ENCODE data around the gene PPP6R2.

Gene PPP6R2

GRCh38 chr22:50435291-50436014 lies 92.3 kb downstream of the PPP6R2 start:
- no peak for DNase-seq

DNA sequence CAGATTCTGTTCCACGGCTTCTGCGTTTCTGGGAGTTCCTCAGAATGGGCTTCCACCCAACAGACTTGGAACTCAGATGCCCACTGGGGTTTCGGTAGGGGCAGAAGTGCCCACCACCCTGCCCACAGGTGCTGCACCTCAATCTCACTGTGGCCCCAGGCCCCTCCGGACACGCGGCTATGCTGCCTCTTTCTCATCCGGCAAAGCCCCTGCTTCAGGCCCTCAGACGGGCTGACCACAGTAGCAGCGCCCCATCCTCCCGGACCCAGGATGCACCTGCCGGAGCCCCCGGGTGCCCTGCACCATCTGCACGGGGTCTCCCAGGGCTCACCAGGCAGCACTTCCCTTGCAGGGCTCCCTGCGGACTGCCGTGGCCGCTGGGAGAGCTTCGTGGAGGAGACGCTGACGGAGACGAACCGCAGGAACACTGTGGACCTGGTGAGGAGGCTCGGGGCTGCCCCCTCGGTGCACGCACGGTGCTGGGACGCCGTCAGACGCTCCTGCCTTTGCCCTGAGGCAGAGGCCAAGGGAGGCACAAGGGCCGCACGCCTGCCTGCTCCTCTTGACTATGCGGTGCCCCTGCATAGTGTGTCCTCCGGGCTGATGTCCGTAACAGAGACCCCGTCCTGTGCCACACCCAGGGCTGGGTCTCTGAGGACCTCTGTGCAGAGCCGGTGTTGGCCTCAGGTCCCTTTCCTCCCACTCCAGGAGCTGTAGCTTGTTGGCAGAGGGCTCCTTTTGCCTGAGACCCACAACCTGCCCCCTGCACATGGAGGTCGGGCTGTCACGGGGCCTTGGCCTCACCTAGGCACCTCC lies 93.1 kb downstream of the PPP6R2 start:
- DNase-seq = no peak

GRCh38 chr22:50436841-50437341 lies 93.8 kb downstream of the PPP6R2 start:
- DNase-seq = no peak

GRCh38 chr22:50437511-50438304 lies 94.6 kb downstream of the PPP6R2 start:
- DNase-seq = no peak

DNA sequence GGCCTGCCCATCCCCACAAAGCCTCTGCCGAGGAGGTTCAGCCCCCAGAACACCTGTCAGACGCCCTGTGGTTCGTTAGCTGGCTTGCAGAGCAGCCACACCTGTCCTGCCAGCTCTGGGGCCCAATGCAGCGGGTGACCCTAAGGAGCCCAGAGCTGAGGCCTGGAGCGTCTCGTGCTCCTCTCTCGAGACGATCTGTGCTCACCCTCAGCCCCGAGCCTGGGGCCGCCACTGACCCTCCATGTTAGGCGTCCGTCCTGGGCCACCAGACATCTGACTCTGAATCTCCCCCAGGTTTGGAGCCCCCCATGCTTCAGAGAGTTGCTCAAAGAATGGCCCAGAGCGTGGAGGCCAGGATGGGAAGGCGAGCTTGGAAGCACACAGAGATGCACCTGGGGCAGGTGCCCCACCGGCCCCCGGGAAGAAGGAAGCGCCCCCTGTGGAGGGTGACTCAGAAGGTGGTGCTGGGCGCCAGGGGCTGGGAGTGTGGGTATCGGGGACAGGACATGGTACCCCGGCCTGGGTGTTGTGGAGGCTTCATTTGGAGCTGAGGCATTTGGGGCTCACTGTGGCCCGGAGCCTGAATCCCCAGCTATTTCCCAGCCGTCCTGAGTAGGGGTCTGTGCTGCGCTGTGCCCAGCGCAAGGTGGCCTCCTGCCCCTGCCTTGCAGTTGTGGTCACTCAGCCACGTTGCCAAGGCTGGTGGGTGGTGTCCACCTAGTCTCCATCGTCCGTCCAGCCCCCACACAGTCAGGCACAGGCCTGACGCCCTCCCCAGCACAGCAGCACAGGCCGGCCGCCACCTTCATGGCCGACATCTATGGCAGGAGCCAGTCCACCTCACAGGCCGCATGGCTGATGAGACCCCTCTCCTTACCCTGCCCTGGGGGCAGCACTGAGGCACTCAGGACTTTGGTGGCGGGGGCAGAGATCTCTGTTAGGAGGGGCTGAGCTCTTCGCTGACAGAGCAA lies 95.5 kb downstream of the PPP6R2 start:
- no peak for DNase-seq

DNA sequence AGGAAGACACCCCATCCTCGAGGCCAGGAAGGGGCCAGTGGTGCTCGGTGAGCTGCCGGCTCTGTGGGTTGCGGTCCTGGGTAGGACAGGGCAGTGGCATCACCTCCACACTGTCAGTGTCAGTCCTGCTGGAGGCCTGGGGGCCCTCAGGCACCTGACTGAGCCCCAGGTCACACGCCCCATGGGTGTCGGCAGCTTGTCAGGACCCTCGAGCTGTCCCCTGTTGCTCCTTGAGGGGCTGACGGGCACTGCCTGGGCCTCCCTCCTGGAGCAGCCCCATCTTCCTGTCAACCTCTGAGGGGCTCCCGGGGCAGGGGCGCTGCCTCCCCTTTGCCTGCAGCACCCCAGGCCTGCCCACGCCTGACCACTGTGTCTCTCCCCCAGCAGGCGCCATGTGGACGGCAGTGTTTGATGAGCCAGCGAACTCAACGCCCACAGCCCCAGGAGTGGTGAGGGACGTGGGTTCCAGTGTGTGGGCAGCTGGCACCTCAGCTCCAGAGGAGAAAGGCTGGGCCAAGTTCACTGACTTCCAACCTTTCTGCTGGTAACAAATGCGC lies 96.3 kb downstream of the PPP6R2 start:
- no peak for DNase-seq

DNA sequence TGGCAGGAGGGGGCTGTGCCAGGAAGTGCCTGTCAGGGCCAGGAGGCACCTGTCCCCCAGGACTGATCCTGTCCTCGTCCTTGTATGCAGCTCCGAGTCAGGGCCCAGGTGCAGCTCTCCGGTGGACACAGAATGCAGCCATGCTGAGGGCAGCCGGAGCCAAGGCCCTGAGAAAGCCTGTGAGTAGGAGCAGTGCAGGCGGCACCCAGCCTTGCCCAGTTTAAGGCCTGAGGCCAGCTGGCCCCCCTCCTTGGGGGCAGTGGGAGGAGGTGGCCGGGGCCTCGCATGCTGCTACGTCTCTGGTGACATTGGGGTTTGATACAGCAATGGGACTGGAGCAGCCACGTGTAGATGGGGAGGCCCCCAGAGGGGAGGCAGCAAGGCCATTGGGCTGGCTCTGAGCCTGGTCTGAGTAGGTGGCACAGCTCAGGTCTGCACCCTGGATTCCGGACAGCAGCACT lies 96.8 kb downstream of the PPP6R2 start:
- DNase-seq = no peak

DNA sequence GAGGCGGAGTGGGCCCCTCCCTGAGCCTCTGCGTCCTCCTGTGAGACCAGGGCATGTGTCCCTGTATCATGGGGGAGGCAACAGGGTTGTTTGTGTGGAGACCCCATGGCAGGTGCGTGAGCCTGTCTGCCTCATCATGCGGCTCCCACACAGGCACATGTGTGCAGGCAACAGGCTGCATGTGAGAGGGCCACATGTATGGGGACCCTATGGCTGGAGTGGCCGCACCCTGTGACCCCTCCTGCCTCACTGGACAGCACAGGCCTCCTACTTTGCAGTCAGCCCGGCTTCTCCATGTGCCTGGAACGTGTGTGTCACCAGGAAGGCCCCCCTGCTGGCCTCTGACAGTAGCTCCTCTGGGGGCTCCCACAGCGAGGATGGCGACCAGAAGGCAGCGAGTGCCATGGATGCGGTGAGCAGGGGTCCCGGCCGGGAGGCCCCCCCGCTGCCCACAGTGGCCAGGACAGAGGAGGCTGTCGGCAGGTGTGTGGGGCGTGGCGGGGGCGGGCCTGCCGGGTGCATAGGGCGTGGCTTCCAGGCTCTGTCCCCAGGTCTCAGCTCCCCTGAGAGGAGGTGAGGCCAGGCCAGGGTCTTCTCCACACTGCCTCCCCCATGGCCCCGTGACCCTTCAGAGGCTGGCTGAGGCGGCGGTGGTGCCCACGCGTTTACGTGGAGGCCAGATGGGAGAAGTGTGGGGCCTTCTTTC lies 97.6 kb downstream of the PPP6R2 start:
- DNase-seq = no peak

GRCh38 chr22:50441428-50441993 lies 98.4 kb downstream of the PPP6R2 start:
- DNase-seq = no peak

GRCh38 chr22:50443197-50443596 lies 100.1 kb downstream of the PPP6R2 start:
- no peak for DNase-seq

DNA sequence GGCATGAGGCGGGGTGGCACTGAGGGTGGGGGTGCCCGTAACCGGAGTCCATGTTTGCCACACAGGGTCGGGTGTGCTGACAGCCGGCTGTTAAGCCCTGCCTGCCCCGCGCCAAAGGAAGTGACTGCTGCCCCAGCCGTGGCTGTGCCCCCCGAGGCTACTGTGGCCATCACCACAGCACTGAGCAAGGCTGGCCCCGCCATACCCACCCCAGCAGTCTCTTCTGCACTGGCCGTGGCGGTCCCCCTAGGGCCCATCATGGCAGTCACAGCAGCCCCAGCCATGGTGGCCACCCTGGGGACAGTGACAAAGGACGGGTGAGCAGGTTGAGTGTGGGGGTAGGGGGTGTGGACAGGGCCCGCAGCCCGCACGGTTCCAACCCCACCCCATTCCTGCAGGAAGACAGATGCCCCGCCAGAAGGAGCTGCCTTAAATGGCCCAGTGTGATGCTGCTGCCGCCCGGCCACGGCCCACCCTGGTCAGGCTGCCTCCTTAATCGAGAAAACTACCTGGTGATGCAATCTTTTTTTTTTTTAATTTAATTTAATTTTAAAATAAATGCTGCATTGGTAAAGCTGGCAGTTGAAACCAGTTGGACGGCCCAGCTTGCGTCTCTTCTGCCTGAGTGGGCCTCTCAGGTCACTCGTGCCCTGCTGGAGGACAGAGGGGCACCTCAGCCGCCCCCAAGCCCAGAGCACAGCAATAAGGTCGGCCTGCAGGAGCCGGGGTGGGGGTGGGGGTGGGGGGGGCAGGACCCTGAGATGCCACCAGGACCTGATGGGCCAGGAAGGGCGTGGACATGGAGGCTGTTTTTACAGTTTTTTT lies 100.9 kb downstream of the PPP6R2 start:
- DNase-seq = no peak

DNA sequence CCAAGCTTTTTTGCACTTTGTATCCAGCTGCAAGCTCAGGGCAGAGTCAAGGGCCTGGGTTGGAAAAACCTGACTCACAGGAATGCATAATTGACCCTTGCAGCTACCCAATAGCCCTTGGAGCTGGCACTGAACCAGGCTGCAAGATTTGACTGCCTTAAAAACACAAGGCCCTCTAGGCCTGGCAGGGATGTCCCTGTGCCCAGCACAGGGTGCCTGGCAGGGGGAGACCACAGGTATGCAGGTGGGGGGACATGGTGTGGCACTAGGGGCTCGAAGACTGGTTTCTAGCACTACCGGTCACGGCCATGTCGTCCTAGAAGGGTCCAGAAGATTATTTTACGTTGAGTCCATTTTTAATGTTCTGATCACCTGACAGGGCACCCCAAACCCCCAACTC lies 101.5 kb downstream of the PPP6R2 start:
- DNase-seq = no peak

- DNase-seq = no peak
Observed at GRCh38 chr22:50445071-50445879, 102.1 kb downstream of the PPP6R2 start.

DNA sequence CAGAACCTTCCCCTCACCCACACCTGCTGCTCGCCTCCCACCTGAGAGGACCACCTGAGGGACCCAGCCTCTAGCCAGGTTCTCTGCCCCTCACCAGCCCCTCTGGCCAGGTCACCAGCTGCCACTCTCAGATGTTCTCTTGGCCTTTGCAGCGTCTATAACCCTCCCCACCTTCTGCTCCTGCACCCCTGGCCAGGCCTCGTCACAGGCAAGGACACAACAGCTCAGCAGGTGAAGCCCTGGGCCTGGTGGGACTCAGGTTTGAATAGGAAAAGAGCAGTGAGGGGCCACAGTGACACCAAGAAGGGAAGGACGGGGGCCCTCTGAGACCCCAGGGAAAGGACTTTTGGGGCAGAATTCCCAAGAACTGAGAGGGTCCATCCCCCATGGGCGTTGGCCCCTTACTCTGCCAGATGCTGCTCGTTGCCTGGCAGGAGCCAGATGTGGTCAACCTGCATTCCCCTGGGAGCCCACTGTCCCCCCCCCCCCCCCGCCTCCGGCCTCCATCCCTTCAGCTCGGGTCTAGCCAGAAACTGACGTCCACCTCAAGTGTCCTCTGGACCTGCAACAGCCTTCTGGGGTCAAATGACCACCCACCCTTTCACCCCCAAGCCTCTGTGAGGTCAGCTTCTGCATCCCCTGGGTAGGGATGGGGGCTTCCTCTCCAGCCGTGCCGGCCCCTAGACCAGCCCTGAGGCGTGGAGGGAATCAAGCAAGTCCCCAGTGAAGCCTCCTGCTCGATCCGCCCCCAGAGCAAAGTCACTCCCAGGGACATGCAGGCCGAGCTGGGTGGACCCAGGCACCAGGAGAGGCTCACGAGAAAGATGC lies 103.0 kb downstream of the PPP6R2 start:
- no peak for DNase-seq

DNA sequence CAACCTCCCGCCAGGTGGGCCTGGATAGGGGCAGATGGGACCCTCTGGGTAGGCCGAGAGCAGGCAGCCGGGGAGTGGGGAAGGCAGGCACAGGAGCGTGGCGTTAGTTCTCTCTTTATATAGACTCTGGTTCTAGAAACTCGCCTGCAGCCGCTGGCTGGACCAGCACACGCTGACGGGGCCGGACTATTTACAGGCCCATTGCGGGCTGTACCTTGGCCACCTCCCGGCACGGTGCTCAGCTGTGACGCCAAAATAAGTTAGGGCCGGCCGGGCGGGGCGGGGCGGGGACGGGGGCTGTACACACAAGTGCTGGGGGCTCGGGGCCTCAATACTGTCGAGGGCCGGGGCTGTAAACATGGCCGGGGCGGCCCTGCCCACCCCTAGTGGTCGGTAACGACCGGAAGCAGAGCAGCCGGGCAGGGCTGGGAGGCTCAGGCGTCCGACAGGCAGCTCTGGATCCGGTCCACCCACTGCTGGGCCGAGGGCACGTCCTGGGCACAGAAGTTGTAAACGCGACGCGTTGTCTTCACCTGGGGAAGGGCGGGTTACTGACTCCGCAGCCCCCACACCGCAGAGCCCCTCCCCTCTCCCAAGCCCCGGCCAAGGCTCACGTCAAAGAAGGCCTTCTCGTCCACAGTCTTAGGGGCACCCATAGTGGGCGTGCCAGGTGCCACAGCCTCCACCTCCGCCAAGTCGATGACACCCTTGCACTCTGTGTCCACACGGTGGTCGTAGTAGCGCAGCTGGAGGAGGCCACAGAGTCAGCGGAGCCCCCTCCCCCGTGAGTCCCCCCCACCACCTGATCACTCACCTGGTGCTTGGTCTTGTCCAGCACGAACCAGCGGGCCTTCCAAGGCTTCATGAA lies 103.8 kb downstream of the PPP6R2 start:
- DNase-seq = no peak

GRCh38 chr22:50447576-50448551 lies 104.7 kb downstream of the PPP6R2 start:
- no peak for DNase-seq

Measured in NCI-H2029 (cell line).